ENCODE results near the gene CTNNA2.

Gene CTNNA2

GRCh38 chr2:80311304-80311703, 798.5 kb downstream of the CTNNA2 start:
- Histone ChIP-seq H3K79me2 (ENCODE audit: insufficient read depth, low read length) (no peaks in the 10 kb centered on the region), H3K36me3 (ENCODE audit: insufficient read depth, low read length) (no peaks in the 10 kb centered on the region), H2AFZ (ENCODE audit: low read depth, low read length) (no peak overlapping the region), H4K20me1 (ENCODE audit: insufficient read depth, low read length) (no peaks in the 10 kb centered on the region), H3K9ac (ENCODE audit: low read depth, low read length) (no peak overlapping the region), H3K27ac (ENCODE audit: low read length) (no peak overlapping the region), H3K4me2 (ENCODE audit: insufficient read depth, low read length) (no peak overlapping the region), H3K27me3 (ENCODE audit: insufficient read depth, low read length, poor library complexity) (no peaks in the 10 kb centered on the region), H3K9me3 (ENCODE audit: insufficient read depth, low read length, severe bottlenecking) (no peaks in the 10 kb centered on the region), H3K4me3 (ENCODE audit: low read depth in 1 of 2, low read length in 2 of 2) (no peak overlapping the region), H3K4me1 (ENCODE audit: insufficient read depth, low read length) (no peaks in the 10 kb centered on the region)
- ATAC-seq (ENCODE audit: insufficient read depth, low read depth) = no peak
- no peak for DNase-seq
- TF ChIP-seq CTCF (IDR thresholded peaks at IDR 0.05; ENCODE audit: borderline replicate concordance, extremely low read depth, low read length, poor library complexity, severe bottlenecking) (no peak), EZH2 (IDR thresholded peaks at IDR 0.05; ENCODE audit: borderline replicate concordance, low read depth, low read length, severe bottlenecking) (no peak)

- no peaks in the 10 kb centered on the region for H4K20me1 ChIP-seq (ENCODE audit: insufficient read depth, low read length)
- H3K27ac ChIP-seq (ENCODE audit: low read length) = no peak overlapping the region
- H3K79me2 ChIP-seq (ENCODE audit: insufficient read depth, low read length) = no peaks in the 10 kb centered on the region
- H3K4me2 ChIP-seq (ENCODE audit: insufficient read depth, low read length) = no peak overlapping the region
- no peaks in the 10 kb centered on the region for H3K27me3 ChIP-seq (ENCODE audit: insufficient read depth, low read length, poor library complexity)
- DNase-seq = no peak
- no peak for TF ChIP-seq CTCF (IDR thresholded peaks at IDR 0.05; ENCODE audit: borderline replicate concordance, extremely low read depth, low read length, poor library complexity, severe bottlenecking)
- no peak for TF ChIP-seq EZH2 (IDR thresholded peaks at IDR 0.05; ENCODE audit: borderline replicate concordance, low read depth, low read length, severe bottlenecking)
- no peaks in the 10 kb centered on the region for H3K9me3 ChIP-seq (ENCODE audit: insufficient read depth, low read length, severe bottlenecking)
- H3K9ac ChIP-seq (ENCODE audit: low read depth, low read length) = no peak overlapping the region
- no peaks in the 10 kb centered on the region for H3K4me1 ChIP-seq (ENCODE audit: insufficient read depth, low read length)
- H2AFZ ChIP-seq (ENCODE audit: low read depth, low read length) = no peak overlapping the region
- no peaks in the 10 kb centered on the region for H3K36me3 ChIP-seq (ENCODE audit: insufficient read depth, low read length)
- H3K4me3 ChIP-seq (ENCODE audit: low read depth in 1 of 2, low read length in 2 of 2) = no peak overlapping the region
- ATAC-seq (ENCODE audit: insufficient read depth, low read depth) = no peak
These were observed 799.5 kb downstream of the CTNNA2 start for GRCh38 chr2:80312282-80312839.

- Histone ChIP-seq H4K20me1 (ENCODE audit: insufficient read depth, low read length) (no peaks in the 10 kb centered on the region), H3K4me2 (ENCODE audit: insufficient read depth, low read length) (no peak overlapping the region), H3K36me3 (ENCODE audit: insufficient read depth, low read length) (no peaks in the 10 kb centered on the region), H3K9me3 (ENCODE audit: insufficient read depth, low read length, severe bottlenecking) (no peaks in the 10 kb centered on the region), H3K27ac (ENCODE audit: low read length) (no peak overlapping the region), H3K4me3 (ENCODE audit: low read depth in 1 of 2, low read length in 2 of 2) (no peak overlapping the region), H2AFZ (ENCODE audit: low read depth, low read length) (no peak overlapping the region), H3K79me2 (ENCODE audit: insufficient read depth, low read length) (no peaks in the 10 kb centered on the region), H3K4me1 (ENCODE audit: insufficient read depth, low read length) (no peaks in the 10 kb centered on the region), H3K9ac (ENCODE audit: low read depth, low read length) (no peak overlapping the region), H3K27me3 (ENCODE audit: insufficient read depth, low read length, poor library complexity) (no peaks in the 10 kb centered on the region)
- no peak for DNase-seq
- no peak for ATAC-seq (ENCODE audit: insufficient read depth, low read depth)
- TF ChIP-seq EZH2 (IDR thresholded peaks at IDR 0.05; ENCODE audit: borderline replicate concordance, low read depth, low read length, severe bottlenecking) (no peak), CTCF (IDR thresholded peaks at IDR 0.05; ENCODE audit: borderline replicate concordance, extremely low read depth, low read length, poor library complexity, severe bottlenecking) (no peak)
These were observed 809.6 kb downstream of the CTNNA2 start for GRCh38 chr2:80322311-80322920.
